ENCODE results near the gene CADPS2. TPM values are rescaled to one million over a fixed set of nuclear protein-coding genes. Genes with fewer than 3 reads are reported as not detected.

The CADPS2 gene
- polyA plus RNA-seq, 3 donors: not detected

- WGBS (ENCODE audit: insufficient coverage): 4% methylated on average over 48 of the region's 48 CpGs
- Histone ChIP-seq H4K20me1 (ENCODE audit: insufficient read depth, low read length) (no peaks in the 10 kb centered on the region), H3K36me3 (replicated peaks in 1 of 2; ENCODE audit: control insufficient read depth in 1 of 2, insufficient read depth in 2 of 2, low read length in 2 of 2) (no peaks in the 10 kb centered on the region), H3K27ac (ENCODE audit: low read depth in 1 of 2, low read length in 2 of 2) (no peak overlapping the region), H3K9ac (ENCODE audit: insufficient read depth, low read length, poor library complexity, severe bottlenecking) (no peak overlapping the region), H2AFZ (ENCODE audit: insufficient read depth, low read depth, low read length, poor library complexity, severe bottlenecking) (no peak overlapping the region), H3K9me3 (replicated peaks in 1 of 2; ENCODE audit: control insufficient read depth in 1 of 2, insufficient read depth in 1 of 2, low read length in 2 of 2) (peaks cover 0 to 57% of the 10 kb centered on the region in 2 donors), H3K27me3 (ENCODE audit: control insufficient read depth in 2 of 2, insufficient read depth in 2 of 2, low read length in 2 of 2) (peaks cover 74 to 99% of the 10 kb centered on the region in 2 donors), H3K4me3 (replicated peaks in 1 of 3; ENCODE audit: low read depth in 2 of 3, low read length in 3 of 3) (no peak overlapping the region), H3K79me2 (ENCODE audit: insufficient read depth, low read length) (no peaks in the 10 kb centered on the region), H3K4me2 (replicated peaks; ENCODE audit: extremely low read depth, low read length, poor library complexity, severe bottlenecking) (no peak overlapping the region), H3K4me1 (ENCODE audit: control insufficient read depth in 1 of 2, insufficient read depth in 2 of 2, low read length in 2 of 2) (no peaks in the 10 kb centered on the region)
- Mint-ChIP-seq H3K9me3 (peaks cover 4 to 47% (median 33%) of the 10 kb centered on the region in 7 donors), H3K4me1 (no peaks in the 10 kb centered on the region), H3K36me3 (peaks cover 0 to 3% of the 10 kb centered on the region in 2 donors), H3K4me3 (peak overlapping the region in 1 of 2 donors; percentile 81), H3K27me3 (ENCODE audit: low read depth in 3 of 3) (peaks cover 92 to 94% (median 92%) of the 10 kb centered on the region in 3 donors), H3K27ac (no peak overlapping the region)
- no peak for DNase-seq
- TF ChIP-seq CTCF (IDR thresholded peaks at IDR 0.05): no peak
- intact Hi-C loops (cut with micrococcal nuclease): no loop called here
These were observed 582.5 kb downstream of the CADPS2 start for GRCh38 chr7:122303531-122304318.

GRCh38 chr7:122302761-122303530 is 583.3 kb downstream of the CADPS2 start:
- peaks cover 90 to 97% (median 95%) of the 10 kb centered on the region in 3 donors for H3K27me3 Mint-ChIP-seq (ENCODE audit: low read depth in 3 of 3)
- H3K27ac Mint-ChIP-seq: no peak overlapping the region
- H2AFZ ChIP-seq (ENCODE audit: insufficient read depth, low read depth, low read length, poor library complexity, severe bottlenecking): no peak overlapping the region
- H3K4me2 ChIP-seq (replicated peaks; ENCODE audit: extremely low read depth, low read length, poor library complexity, severe bottlenecking): no peak overlapping the region
- H3K9me3 ChIP-seq (replicated peaks in 1 of 2; ENCODE audit: control insufficient read depth in 1 of 2, insufficient read depth in 1 of 2, low read length in 2 of 2): peaks cover 0 to 56% of the 10 kb centered on the region in 2 donors
- intact Hi-C loops (cut with micrococcal nuclease): no loop called here
- H3K4me3 ChIP-seq (replicated peaks in 1 of 3; ENCODE audit: low read depth in 2 of 3, low read length in 3 of 3): no peak overlapping the region
- peak overlapping the region in 1 of 2 donors; percentile 77 for H3K4me3 Mint-ChIP-seq
- H3K9ac ChIP-seq (ENCODE audit: insufficient read depth, low read length, poor library complexity, severe bottlenecking): no peak overlapping the region
- H3K4me1 Mint-ChIP-seq: no peaks in the 10 kb centered on the region
- H3K79me2 ChIP-seq (ENCODE audit: insufficient read depth, low read length): no peaks in the 10 kb centered on the region
- H3K4me1 ChIP-seq (ENCODE audit: control insufficient read depth in 1 of 2, insufficient read depth in 2 of 2, low read length in 2 of 2): no peaks in the 10 kb centered on the region
- no peak for DNase-seq
- no peaks in the 10 kb centered on the region for H4K20me1 ChIP-seq (ENCODE audit: insufficient read depth, low read length)
- TF ChIP-seq CTCF (IDR thresholded peaks at IDR 0.05): no peak
- WGBS (ENCODE audit: insufficient coverage): 0% methylated on average over 4 of the region's 16 CpGs
- H3K36me3 ChIP-seq (replicated peaks in 1 of 2; ENCODE audit: control insufficient read depth in 1 of 2, insufficient read depth in 2 of 2, low read length in 2 of 2): no peaks in the 10 kb centered on the region
- H3K27me3 ChIP-seq (ENCODE audit: control insufficient read depth in 2 of 2, insufficient read depth in 2 of 2, low read length in 2 of 2): peaks cover 76 to 99% of the 10 kb centered on the region in 2 donors
- H3K36me3 Mint-ChIP-seq: peaks cover 0 to 3% of the 10 kb centered on the region in 2 donors
- H3K27ac ChIP-seq (ENCODE audit: low read depth in 1 of 2, low read length in 2 of 2): no peak overlapping the region
- H3K9me3 Mint-ChIP-seq: peaks cover 4 to 47% (median 33%) of the 10 kb centered on the region in 7 donors

Data from CD14-positive monocyte (primary cell).